Measurements from ENCODE around the gene CD300H.

DNA sequence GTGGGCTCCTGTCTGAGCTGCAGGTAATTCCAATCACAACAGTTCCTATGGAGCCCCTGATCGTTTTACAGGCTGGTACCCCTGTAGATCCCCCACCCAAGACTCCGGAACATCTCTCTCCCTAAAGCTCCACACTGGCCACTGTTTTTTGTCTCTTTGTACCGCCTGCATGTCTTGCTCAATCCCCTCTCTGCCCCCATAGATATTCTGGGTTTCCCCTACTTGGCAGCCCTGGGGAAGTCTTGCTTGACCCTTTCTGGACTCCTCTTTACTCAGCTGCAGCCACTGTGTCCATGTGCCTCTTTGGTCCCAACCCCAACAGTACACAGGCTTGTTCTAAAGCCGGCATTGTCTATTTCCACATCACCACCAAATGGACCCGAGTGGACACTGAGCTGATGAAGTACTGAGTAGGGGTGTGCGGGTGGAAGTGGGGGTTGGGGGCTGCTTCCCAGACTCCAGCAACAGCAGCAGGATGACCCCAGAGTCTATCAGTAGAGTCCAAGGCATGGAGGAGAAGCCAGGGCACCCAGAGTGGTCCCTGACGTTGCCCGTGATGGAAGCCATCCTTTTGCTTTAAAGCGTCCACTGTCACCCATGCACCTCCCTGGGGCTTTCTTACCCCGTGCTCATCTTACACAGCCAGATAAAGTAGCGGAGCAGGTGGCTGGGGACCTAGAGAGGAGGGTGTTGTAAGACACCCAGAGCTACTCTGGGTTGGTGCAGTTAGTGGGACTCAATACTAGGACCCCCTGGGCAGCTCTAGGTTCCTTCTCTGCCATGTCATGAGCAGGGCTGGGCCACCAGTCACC lies 42.5 kb downstream of the CD300H start:
- no peak for TF ChIP-seq POLR2A (IDR thresholded peaks at IDR 0.05)
- TF ChIP-seq, protein P1, sequence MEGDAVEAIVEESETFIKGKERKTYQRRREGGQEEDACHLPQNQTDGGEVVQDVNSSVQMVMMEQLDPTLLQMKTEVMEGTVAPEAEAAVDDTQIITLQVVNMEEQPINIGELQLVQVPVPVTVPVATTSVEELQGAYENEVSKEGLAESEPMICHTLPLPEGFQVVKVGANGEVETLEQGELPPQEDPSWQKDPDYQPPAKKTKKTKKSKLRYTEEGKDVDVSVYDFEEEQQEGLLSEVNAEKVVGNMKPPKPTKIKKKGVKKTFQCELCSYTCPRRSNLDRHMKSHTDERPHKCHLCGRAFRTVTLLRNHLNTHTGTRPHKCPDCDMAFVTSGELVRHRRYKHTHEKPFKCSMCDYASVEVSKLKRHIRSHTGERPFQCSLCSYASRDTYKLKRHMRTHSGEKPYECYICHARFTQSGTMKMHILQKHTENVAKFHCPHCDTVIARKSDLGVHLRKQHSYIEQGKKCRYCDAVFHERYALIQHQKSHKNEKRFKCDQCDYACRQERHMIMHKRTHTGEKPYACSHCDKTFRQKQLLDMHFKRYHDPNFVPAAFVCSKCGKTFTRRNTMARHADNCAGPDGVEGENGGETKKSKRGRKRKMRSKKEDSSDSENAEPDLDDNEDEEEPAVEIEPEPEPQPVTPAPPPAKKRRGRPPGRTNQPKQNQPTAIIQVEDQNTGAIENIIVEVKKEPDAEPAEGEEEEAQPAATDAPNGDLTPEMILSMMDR (IDR thresholded peaks at IDR 0.05) = no peak
